ENCODE results near the gene ACVR1B.
"Not testable (repeated sequence)": the region's sequence is repeated elsewhere in the genome, so short reads cannot be mapped to it uniquely, and the experiment has no call there.

Gene ACVR1B

GRCh38 chr12:51970904-51971646 lies 19.6 kb downstream of the ACVR1B start:
- no peak for DNase-seq (ENCODE audit: low read depth in 2 of 2)

- no peak for DNase-seq (ENCODE audit: low read depth in 2 of 2)
These were observed 20.4 kb downstream of the ACVR1B start for GRCh38 chr12:51971679-51972421.

DNA sequence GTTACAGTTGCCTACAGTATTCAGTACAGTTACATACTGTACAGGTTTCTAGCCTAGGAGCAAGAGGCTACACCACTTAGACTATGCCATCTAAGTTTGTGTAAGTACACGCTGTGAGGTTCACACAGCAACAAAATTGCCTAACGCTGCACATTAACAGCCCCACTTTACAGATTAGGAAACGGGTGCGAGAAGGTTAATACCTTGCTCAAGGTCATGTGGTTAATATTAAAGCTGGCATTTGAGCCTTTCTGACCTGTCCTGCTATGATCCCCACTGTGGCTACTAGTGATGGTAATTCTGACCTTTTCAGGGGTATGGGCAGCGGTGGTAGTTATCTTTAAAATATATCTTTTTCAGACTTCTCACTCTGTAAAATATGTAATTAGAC lies 20.9 kb downstream of the ACVR1B start:
- no peak for DNase-seq (ENCODE audit: low read depth in 2 of 2)

- DNase-seq (ENCODE audit: low read depth in 2 of 2): no peak
These were observed 21.4 kb downstream of the ACVR1B start for GRCh38 chr12:51972849-51973273.

DNA sequence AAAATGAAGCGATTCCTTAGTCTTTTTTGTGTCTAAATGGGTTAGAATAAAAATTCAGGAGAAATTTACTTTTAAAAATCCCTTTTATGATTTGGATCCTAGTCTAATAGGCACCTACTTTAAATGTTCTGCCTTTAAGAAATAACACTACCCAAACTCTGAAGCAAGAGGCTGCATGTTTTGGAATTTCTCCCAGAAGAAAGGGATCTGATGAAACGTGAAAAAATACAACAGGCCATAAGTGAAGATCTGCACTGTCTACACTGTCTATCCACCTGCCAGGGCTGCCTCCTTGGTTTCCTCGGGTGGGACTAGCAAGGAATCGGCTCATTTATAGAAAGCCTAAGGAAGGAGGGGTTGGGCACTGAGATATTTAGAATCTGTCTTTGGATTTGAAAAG lies 22.1 kb downstream of the ACVR1B start:
- DNase-seq (ENCODE audit: low read depth in 2 of 2): no peak

DNA sequence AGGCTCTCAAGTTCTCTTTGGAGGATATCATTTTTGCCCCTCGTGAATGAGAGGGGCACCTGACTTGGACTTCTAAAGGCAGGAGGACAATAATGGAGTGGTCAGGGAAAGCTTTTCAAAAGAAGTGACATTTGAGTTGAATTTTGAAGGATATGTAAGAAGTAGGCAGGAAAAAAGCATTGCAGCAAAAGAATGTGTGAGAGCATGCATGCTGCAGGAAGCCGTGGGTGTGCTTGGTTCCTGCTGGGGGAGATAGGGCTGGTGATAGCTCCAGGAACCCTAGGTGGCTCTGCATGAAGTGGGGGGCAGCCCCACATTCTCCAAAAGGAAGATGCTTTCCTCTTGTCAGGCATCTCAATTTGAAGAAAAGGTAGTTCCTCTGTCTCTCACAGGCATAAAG lies 23.1 kb downstream of the ACVR1B start:
- DNase-seq (ENCODE audit: low read depth in 2 of 2): no peak

GRCh38 chr12:51975196-51975595 lies 23.7 kb downstream of the ACVR1B start:
- DNase-seq (ENCODE audit: low read depth in 2 of 2): no peak

GRCh38 chr12:51976376-51977160 lies 25.1 kb downstream of the ACVR1B start:
- peak; percentile 42 to 43 for DNase-seq (ENCODE audit: low read depth in 2 of 2)

DNA sequence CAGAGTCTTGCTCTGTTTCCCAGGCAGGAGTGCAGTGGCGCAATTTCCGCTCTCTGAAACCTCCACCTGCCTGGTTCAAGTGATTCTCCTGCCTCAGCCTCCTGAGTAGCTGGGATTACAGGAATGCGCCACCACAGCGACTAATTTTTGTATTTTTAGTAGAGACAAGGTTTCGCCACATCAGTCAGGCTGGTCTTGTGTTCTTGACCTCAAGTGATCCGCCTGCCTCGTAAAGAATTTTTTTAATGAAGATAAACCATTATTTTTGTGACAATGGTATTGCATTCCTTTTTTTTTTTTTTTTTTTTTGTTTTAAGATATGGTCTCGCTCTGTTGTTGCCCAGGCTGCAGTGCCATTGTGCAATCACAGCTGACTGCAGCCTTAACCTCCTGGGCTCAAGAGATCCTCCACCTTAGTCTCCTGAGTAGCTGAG lies 25.8 kb downstream of the ACVR1B start:
- no peak for DNase-seq (ENCODE audit: low read depth in 2 of 2)

DNA sequence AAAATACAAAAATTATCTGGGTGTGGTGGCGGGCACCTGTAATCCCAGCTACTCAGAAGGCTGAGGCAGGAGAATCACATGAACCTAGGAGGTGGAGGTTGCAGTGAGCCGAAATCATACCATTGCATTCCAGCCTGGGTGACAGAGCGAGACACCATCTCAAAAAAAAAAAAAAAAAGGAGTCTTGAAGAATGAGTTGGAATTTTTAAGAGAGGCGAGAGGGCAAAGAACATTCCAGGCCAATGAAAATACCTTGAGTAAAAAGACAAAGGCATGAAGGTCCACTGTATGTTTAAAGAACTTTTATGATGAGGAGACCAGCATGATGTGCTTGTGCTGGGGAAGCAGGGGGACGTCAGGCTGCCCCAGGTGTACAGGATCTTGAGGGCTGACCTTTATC lies 27.8 kb downstream of the ACVR1B start:
- not testable (repeated sequence) for DNase-seq (ENCODE audit: low read depth in 2 of 2)

- DNase-seq (ENCODE audit: low read depth in 2 of 2): peak in 1 of 2 experiments; percentile 34
These were observed 28.7 kb downstream of the ACVR1B start for GRCh38 chr12:51980051-51980808.

- no peak for DNase-seq (ENCODE audit: low read depth in 2 of 2)
These were observed 29.3 kb downstream of the ACVR1B start for GRCh38 chr12:51980809-51981127.

DNA sequence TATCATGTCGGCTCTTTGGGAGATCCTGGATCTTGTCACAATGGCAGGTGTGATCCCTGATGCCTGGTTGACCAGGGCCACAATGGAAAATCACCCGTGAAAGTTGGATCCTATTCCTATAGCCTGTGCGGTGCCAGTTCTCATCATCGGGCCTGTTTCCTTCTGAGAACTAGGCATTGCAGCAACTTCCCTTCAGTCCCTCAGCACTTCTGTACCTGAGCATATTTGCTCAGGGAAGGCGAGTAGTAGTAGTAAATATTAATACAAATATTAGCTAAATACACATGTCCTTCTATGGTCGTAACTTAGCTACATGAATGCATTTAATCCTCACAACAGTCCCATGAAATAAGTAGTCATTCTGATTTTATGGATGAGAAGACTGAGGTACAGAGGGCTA lies 33.2 kb downstream of the ACVR1B start:
- DNase-seq (ENCODE audit: low read depth in 2 of 2): no peak

- no peak for DNase-seq (ENCODE audit: low read depth in 2 of 2)
These were observed 33.8 kb downstream of the ACVR1B start for GRCh38 chr12:51985154-51985835.

- no peak for DNase-seq (ENCODE audit: low read depth in 2 of 2)
These were observed 35.3 kb downstream of the ACVR1B start for GRCh38 chr12:51986834-51987233.

- no peak for DNase-seq (ENCODE audit: low read depth in 2 of 2)
These were observed 40.7 kb downstream of the ACVR1B start for GRCh38 chr12:51992246-51992645.

DNA sequence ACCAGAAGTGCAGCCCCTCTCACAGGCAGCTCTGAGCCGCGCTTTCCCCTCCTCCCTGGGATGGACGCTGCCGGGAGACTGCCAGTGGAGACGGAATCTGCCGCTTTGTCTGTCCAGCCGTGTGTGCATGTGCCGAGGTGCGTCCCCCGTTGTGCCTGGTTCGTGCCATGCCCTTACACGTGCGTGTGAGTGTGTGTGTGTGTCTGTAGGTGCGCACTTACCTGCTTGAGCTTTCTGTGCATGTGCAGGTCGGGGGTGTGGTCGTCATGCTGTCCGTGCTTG lies 43.0 kb downstream of the ACVR1B start:
- DNase-seq (ENCODE audit: low read depth in 2 of 2): no peak

GRCh38 chr12:51994959-51995358 lies 43.5 kb downstream of the ACVR1B start:
- DNase-seq (ENCODE audit: low read depth in 2 of 2): peak in 1 of 2 experiments; percentile 40

DNA sequence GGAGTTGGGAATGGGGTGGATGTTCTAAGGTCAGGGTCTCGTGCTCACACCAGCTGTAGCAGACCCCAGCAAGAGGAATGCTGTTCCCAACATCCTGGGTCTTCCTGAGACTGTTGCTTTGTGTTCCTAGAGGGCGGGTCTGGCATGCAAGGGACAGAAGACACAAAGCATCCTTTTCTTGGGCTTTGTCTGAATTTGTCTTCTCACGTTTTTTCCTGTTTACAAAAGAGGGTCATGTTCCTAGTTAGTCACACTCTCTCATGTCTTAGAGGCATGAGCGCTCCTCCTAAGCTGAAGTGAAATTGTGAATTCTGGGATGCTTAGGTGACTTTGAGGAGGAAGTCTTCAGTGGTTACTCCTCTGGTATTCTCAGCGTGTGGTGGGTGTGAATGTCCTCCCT lies 45.6 kb downstream of the ACVR1B start:
- DNase-seq (ENCODE audit: low read depth in 2 of 2): no peak

- no peak for DNase-seq (ENCODE audit: low read depth in 2 of 2)
These were observed 51.6 kb downstream of the ACVR1B start for GRCh38 chr12:52003016-52003550.

DNA sequence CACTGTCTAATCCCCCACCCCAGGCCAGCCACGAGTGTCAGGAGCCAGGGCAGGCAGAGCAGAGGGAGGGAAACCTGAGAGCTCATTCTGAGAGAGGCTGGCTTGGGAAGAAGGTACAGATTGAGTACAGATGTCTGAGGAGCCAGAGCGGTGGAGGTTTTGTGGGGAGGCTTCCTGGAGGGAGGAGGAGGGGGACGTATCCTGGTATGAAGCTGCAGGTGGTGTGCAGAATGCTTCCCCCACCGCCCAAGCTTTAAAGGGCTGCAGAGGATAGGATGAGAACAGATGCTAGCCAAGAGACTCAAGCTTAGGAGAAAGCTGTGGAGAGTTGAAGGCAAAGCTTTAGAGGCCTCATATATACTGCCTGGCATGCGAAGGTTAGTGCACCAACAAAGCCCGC lies 52.1 kb downstream of the ACVR1B start:
- DNase-seq (ENCODE audit: low read depth in 2 of 2): no peak
